Activated naive CD4-positive, alpha-beta T cell treated with anti-CD3 and anti-CD28 coated beads, Interleukin-2, amount 50 U/mL, for 72 hours (primary cell): ENCODE measurements around the gene SF3B3. TPM values are rescaled to one million over a fixed set of nuclear protein-coding genes. Genes with fewer than 3 reads are reported as not detected.

Experiments
- ATAC-seq, 2 donors: fragments of 150-1000 bp; cut with Tn5 transposase; 2 replicates each; pipeline ENCODE4 v1.10.0; 2021; ENCODE audit warnings: mild to moderate bottlenecking in 2 of 2, moderate library complexity in 2 of 2
- DNase-seq, 2 donors: peaks; one replicate each; pipeline ENCODE4 v3.0.0; 2021 to 2022; ENCODE audit warnings: low spot score in 2 of 2
- H3K27ac Mint-ChIP-seq, 2 donors: one replicate each; pipeline ENCODE4 v1.8.0; 2022; ENCODE audit warnings: mild to moderate bottlenecking in 2 of 2, mixed read lengths in 2 of 2
- H3K36me3 Mint-ChIP-seq, 2 donors: one replicate each; pipeline ENCODE4 v1.8.0; 2022; ENCODE audit warnings: mixed read lengths in 2 of 2
- H3K9me3 Mint-ChIP-seq, 2 donors: one replicate each; pipeline ENCODE4 v1.8.0; 2022; ENCODE audit warnings: mixed read lengths in 2 of 2
- total RNA-seq, 2 donors: library from RNA; stranded (reverse); gene quantifications; one replicate each; pipeline ENCODE4 v1.2.3, GENCODE V29; 2022

The SF3B3 gene
- total RNA-seq, 2 donors from 2014 or later = 308 to 543 TPM

DNA sequence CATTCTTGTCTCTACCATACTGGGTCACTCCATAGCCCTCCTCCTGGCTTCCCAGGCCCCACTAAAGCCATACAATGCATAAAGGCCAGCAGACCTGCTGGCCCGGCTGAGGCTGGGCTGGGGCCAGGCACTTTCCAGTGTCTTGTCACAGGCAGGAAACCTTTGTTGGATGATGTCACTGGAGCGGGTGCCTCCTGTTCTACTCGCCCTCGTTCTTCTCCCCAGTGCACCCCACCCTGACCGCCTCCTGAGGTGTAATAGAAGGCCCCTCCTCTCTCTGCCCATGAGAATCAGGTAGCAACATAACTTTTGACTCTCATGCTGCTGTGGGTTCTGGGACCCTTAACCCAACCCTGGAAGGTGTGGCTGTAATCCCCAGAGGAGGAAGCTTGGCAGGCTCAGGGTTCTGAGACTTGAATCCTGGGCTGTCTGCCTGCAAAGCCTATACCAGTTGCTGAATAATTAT is 68.5 kb downstream of the SF3B3 start:
- Mint-ChIP-seq H3K9me3 (no peaks in the 10 kb centered on the region), H3K27ac (peak overlapping the region in 1 of 2 donors; percentile 36), H3K36me3 (no peaks in the 10 kb centered on the region)
- DNase-seq (no peak), ATAC-seq (no peak)

DNA sequence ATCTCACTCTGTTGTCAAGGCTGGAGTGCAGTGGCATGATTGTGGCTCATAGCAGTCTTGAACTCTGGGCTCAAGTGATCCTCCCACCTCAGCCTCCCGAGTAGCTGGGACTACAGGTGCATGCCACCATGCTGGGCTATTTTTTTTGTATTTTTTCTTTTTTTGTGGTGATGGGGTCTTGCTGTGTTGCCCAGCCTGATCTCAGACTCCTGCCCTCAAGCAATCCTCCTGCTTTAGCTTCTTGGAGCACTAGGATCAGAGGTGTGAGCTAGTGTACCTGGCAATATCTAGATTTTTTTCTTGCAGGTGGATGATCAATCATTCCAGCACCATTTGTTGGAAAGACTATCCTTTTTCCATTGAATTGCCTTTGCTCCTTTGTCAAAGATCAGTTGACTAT is 69.9 kb downstream of the SF3B3 start:
- H3K36me3 Mint-ChIP-seq = no peaks in the 10 kb centered on the region
- no peak for DNase-seq
- no peaks in the 10 kb centered on the region for H3K9me3 Mint-ChIP-seq
- H3K27ac Mint-ChIP-seq = no peak overlapping the region
- ATAC-seq = no peak

DNA sequence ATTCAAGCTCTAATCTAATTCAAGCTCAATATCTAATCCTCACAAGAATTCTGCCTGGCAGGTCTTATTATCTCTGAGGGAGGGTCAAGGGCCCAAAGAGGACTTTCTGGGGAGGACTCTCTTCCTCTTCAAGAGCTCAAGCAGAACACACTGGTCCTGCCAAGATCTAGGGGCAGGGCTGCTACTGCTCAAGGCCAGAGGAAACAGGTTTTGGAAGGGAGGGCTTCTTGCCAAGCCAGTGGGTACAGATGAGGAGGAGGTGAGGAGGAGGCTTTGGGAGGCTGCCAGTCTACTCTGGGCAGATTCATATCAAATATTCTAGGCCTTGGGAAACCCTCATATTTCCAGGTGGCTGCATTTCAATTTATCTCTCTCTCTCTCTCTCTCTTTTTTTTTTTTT is 71.0 kb downstream of the SF3B3 start:
- DNase-seq (no peak), ATAC-seq (no peak)
- Mint-ChIP-seq H3K9me3 (no peaks in the 10 kb centered on the region), H3K36me3 (no peaks in the 10 kb centered on the region), H3K27ac (no peak overlapping the region)

DNA sequence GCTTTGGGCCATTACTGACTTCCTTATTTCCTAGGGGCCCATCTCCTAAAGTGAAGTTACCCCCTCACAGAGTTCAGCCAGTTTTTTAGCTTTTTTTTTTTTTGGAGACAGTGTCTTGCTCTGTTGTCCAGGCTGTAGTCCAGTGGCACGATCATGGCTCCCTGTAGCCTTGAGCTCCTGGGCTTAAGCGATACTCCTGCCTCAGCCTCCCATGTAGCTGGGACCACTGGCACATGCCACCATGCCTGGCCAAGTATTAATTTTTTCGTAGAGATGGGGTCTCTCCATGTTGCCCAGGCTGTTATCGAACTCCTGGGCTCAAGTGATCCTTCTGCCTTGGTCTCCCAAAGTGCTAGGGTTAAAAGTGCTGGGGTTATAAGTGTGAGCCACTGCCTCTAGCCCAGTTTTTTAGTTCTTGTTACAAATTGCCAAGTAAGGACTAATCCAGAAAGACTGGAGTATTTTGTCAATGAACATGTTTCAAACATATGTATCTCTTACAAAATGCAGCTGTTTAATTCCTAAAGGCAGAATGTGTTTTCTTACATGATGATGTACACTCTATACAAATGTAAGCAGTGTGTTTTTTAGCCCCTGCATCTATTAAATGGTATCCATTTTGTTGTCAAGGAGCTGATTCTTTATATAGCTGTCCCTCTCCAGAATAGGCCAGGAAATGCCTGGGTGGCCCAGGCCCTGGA is 73.7 kb downstream of the SF3B3 start:
- H3K9me3 Mint-ChIP-seq = no peaks in the 10 kb centered on the region
- DNase-seq = no peak
- H3K27ac Mint-ChIP-seq = no peak overlapping the region
- no peaks in the 10 kb centered on the region for H3K36me3 Mint-ChIP-seq
- no peak for ATAC-seq

DNA sequence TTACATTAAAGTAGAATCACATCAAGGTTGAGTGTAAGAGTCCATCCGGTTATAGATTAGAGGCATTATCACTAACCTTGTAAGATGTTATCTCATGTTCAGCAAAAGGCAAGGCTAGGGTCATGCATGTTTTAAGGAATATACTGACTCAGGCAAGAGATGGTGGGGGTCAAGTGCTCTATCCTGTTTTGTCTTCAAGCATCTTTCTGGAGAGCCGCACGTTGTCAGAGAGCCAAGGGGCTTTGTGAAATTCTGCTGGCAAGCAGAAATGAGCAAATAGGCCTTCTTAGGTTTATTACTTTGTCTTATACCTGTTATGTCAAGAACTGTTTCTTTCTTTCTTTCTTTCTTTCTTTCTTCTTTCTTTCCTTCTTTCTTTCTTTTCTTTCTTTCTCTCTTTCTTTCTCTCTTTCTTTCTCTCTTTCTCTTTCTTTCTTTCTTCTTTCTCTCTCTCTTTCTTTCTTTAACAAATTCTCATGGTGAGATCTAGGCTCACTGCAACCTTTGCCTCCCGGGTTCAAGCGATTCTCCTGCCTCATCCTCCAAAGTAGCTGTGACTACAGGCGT is 75.4 kb downstream of the SF3B3 start:
- Mint-ChIP-seq H3K9me3 (no peaks in the 10 kb centered on the region), H3K36me3 (no peaks in the 10 kb centered on the region)
- ATAC-seq = no peak

DNA sequence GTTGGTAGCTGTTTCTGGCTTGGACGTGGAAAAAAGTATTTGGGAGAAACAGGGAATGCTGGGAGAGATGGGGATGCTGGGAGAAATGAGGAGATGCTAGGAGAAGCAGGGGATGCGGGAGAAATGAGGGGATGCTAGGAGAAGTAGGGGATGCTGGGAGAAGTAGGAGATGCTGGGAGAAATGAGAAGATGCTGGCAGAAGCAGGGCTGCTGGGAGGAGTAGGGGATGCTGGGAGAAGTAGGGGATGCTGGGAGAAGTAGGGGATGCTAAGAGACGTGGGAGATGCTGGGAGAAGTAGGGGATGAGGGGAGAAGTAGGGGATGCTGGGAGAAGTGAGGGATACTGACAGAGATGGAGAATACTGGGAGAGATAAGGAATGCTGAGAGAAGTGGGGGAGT is 77.1 kb downstream of the SF3B3 start:
- Mint-ChIP-seq H3K36me3 (no peaks in the 10 kb centered on the region), H3K27ac (no peak overlapping the region), H3K9me3 (no peaks in the 10 kb centered on the region)
- DNase-seq (no peak), ATAC-seq (no peak)

More for the DNA sequence above, 75.4 kb downstream of the SF3B3 start:
- peak overlapping the region in 1 of 2 donors; percentile 27 for H3K27ac Mint-ChIP-seq
- DNase-seq = no peak

DNA sequence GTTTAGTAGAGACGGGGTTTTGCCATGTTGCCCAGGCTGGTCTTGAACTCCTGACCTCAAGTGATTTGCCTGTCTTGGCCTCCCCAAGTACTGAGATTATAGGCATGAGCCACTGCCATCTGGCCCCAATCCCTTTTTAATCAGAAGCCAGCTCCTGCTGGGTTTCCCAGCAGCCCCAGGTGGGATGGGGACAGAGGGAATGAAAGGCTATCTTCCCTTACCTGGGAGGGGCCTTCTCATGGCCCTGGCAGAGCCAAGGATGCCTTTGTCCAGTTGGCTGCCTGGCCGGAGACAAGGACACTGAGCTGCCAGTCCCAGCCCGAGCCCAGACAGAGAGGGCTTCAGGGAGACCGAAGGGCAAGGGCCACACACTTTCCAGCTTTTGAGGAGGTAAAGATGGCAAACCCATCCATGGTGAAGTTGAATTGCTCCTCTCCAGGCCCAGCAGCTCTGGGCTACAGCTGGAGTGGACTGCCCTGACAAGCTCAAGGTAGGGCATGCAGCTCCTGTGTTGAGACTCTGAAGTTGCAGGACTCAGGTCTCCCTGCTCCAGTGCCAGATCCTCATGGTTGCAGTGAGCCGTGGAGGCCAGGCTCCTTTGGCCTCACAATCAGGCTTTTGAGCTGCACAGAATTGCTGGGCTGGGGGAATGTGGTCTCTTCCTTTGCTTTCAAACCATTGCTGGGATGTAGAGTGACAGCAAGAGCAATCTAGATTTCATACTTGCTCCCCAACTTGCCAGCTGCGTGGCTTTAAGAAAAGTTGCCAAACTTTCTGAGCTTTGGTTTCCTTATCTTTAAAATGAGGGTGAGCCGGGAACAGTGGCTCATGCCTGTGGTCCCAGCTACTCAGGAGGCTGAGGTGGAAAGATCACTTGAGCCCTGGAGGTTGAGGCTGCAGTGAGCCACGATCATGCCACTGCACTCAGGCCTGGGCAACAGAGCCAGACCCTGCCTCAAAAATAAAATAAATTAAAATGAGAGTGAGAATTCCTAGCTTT is 78.3 kb downstream of the SF3B3 start:
- H3K36me3 Mint-ChIP-seq = no peaks in the 10 kb centered on the region
- H3K9me3 Mint-ChIP-seq = no peaks in the 10 kb centered on the region
- DNase-seq (no peak), ATAC-seq (no peak)
- no peak overlapping the region for H3K27ac Mint-ChIP-seq

DNA sequence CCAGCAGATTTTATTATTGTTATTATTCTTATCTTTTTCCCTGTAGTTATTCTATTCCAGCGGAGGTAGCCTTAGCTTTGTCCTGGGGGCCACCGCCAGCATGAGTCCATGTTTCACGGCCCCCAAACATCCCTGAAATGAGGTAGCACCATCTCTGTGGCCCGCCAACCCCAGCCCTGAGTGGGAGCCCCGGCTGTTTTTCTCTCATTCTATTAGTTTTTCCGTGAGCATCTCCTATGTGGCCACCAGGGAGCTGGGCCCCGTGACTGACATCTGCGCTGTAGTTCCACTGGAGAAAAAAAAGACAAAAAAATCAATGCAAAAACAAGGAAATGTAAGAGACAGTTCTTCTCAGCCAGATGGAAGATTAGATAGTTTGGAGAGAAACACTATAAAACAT is 79.2 kb downstream of the SF3B3 start:
- DNase-seq (no peak), ATAC-seq (no peak)
- Mint-ChIP-seq H3K36me3 (no peaks in the 10 kb centered on the region), H3K27ac (no peak overlapping the region), H3K9me3 (no peaks in the 10 kb centered on the region)

DNA sequence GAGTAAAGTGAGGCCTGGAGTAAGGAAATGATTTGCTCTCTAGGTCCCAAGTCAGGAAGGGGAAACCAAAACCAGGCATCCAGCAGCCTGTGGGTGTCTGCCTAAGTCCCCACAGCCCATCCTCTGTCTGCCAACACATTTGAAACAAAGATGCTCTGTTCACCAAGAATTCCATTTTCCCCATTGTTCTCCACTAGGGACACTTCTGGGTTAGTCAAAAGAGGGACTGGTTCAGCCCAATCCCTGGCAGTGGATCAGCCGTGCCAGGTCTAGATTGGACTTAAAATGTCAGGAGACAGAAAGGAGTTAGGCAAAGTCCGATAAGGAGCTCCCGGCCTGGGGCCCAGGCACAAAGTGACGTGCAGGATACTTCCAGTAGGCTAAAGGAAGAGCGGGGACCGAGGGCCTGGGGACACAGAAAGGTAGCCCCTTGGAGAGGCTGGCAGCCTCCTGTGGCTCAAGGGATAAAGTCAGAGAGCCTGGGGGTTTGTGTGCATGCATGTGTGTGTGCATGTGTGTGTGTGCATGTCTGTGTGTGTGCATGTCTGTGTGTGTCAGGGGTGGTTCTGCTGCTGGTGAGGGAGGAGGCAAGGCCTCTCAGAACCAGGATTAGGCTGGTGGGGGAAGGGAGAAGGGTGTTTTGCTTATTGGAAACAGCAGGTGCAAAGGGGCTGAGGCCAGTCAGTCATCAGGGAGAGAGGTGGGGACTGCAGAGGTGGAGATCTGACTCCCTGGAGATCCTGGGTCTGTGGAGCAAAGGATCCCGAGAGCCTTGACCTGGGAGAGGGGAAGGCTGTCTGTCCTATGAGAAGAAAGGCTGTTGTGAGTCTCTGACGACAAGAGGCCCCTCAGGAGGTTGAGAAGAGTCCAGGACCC is 81.0 kb downstream of the SF3B3 start:
- H3K36me3 Mint-ChIP-seq = no peaks in the 10 kb centered on the region
- no peaks in the 10 kb centered on the region for H3K9me3 Mint-ChIP-seq
- no peak for DNase-seq
- H3K27ac Mint-ChIP-seq = no peak overlapping the region
- ATAC-seq = no peak

DNA sequence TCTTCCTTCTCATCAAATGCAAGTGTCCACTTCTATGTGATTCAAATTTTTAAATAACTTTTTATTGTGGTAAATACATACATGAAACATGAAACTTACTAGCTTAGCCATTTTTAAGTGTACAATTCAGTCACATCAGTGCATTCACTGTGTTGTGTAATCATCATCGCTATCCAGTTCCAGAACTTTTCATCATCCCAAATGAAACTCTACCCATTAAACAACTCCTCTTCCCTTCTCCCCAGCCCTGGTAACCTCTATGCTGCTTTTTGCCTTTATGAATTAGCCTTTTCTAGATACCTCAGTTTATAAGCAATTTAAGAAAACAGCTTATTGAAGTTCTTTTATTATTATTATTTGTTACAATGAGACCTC is 81.7 kb downstream of the SF3B3 start:
- Mint-ChIP-seq H3K9me3 (no peaks in the 10 kb centered on the region), H3K36me3 (no peaks in the 10 kb centered on the region), H3K27ac (no peak overlapping the region)
- DNase-seq (no peak), ATAC-seq (no peak)

DNA sequence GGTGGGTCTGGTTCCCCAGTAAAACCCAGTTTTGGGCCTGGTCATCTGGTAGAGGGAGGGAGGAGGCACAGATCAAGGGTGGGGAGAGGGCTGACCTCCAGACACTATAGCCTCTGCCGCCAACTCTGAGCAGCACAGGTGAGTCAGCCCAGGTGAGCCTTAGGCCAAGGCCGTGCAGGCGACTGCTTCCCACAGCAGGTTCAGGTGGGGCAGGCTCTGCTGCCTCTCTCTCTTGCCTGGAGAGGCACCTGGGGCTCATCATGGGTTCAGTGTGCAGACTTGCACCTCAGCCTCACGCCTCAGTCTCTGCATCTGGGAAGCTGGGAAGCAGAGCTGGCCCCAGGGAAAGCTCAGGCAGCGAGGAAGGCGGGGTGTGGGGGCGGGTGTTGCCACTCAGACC is 84.9 kb downstream of the SF3B3 start:
- ATAC-seq = no peak
- Mint-ChIP-seq H3K27ac (no peak overlapping the region), H3K9me3 (no peaks in the 10 kb centered on the region), H3K36me3 (no peaks in the 10 kb centered on the region)
- DNase-seq = no peak

DNA sequence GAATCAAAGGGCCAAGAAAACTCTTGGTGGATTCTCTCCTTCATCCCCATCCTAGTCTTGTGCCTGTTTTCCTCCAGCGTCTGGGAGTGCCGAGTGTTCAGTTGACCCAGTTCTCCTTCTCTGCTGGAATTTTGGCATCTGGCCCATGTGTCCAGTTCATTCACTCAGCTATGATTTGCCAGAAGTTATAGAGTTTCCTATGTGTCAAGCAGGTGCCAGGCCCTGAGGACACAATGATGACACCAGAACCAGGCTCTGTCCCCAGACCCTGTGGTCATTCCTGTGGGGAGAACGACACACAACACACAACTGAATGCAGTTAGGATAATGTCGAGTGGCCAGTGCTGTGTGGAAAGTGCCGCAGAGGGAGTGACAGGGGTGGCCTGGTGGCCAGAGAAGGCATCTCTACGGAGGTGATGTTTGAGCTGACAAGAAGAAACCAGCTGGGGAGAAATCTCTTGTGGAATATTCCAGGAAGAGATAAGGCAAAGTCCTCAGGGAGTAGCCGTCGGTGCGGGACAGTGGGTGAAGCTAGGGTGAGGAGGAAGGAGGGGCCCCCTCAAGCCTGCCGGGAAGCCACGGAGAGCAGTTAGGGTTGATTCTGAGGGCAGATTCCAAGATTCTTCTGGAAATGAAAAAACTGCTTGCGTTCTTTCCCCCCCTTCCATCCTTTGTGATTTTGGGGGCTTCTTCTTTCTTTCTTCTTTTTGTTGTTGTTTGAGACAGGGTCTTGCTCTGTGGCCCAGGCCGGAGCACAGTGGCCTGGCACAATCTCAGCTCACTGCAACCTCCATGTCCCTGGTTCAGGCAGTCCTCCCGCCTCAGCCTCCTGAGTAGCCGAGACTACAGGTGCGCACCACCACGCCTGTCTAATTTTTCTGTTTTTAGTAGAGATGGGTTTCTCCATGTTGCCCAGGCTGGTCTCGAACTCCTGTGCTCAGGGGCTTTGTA is 86.9 kb downstream of the SF3B3 start:
- Mint-ChIP-seq H3K27ac (no peak overlapping the region), H3K9me3 (no peaks in the 10 kb centered on the region), H3K36me3 (no peaks in the 10 kb centered on the region)
- no peak for ATAC-seq
- DNase-seq = no peak

DNA sequence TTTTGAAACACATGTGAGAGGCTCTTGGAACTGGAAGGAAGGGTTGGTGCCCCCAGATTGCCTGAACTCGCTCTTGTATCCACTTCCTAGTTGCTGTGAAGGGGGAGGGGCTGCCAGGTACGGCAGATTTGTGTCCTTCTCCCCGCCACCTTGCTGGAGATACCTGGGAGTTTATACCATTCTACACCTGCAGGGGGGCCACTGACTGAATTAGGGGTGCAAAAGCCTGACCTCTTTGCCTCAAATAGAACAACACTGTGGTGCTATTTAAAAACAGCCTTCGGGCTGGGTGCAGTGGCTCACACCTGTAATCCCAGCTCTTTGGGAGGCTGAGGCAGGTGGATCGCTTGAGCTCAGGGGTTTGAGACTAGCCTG is 87.6 kb downstream of the SF3B3 start:
- DNase-seq (no peak), ATAC-seq (no peak)
- Mint-ChIP-seq H3K36me3 (no peaks in the 10 kb centered on the region), H3K27ac (no peak overlapping the region), H3K9me3 (no peaks in the 10 kb centered on the region)

DNA sequence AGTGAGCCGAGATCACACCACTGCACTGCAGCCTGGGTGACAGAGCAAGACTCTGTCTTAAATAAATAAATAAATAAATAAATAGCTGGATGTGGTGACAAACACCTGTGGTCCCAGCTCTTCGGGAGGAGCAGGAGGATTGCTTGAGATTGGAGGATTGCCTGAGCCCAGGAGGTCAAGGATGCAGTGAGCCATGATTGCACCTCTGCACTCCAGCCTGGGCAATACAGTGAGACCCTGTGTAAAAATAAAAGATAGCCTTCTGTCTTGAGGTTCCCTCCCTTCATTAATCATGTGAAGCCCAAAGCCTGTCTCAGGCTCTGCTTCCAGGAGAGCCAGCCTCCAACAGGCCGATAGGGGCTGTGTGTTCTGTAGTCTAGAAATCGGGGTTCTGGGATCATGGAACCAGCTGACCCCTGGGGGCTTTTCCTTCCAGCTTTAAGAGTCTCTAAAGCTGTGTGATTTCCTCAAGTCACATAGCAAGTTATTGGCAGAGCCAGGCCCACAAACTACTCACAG is 88.2 kb downstream of the SF3B3 start:
- DNase-seq (no peak), ATAC-seq (no peak)
- Mint-ChIP-seq H3K9me3 (no peaks in the 10 kb centered on the region), H3K36me3 (no peaks in the 10 kb centered on the region), H3K27ac (no peak overlapping the region)

DNA sequence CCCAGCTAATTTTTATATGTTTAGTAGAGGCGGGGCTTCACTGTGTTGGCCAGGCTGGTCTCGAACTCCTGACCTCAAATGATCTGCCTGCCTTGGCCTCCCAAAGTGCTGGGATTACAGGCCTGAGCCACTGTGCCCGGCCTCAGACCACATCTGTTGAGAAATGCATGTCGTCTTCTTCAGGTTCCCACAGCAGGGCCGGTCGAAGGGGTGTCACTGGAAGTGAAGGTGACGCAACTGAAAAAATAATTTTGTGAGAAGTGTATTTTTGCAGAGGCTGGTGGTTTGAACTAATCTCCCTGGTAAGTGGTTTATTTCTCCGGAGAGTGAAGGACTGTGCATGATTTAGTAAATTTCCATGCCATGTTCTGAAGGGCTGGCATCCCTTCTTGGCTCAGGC is 89.3 kb downstream of the SF3B3 start:
- H3K9me3 Mint-ChIP-seq = no peaks in the 10 kb centered on the region
- no peak overlapping the region for H3K27ac Mint-ChIP-seq
- ATAC-seq (no peak), DNase-seq (no peak)
- H3K36me3 Mint-ChIP-seq = no peaks in the 10 kb centered on the region
